ENCODE data around the gene CERS6.
"Not testable (repeated sequence)": the region's sequence is repeated elsewhere in the genome, so short reads cannot be mapped to it uniquely, and the experiment has no call there.

CERS6 gene

DNA sequence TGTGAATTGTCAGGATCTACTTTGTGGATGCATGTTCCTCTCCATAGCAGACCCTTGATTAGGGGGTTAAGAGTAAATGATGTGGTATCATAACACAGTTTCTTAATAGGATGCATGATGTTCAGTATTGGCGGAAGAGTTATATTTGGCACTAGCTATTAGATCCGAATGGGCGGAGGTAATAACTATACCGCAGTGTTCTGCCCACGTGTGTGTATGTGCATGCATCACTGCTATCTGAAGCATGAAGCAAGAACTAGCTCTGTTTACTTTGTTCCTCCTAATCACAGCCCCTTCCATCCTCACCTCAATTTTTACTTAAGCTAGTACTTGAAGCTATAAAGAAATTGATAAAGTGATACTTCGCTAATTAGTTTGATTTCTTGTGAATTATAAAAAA lies 186.8 kb downstream of the CERS6 start:
- no peak for DNase-seq

- DNase-seq, result no peak
Measured at GRCh38 chr2:168643979-168644378, 187.9 kb downstream of the CERS6 start.

DNA sequence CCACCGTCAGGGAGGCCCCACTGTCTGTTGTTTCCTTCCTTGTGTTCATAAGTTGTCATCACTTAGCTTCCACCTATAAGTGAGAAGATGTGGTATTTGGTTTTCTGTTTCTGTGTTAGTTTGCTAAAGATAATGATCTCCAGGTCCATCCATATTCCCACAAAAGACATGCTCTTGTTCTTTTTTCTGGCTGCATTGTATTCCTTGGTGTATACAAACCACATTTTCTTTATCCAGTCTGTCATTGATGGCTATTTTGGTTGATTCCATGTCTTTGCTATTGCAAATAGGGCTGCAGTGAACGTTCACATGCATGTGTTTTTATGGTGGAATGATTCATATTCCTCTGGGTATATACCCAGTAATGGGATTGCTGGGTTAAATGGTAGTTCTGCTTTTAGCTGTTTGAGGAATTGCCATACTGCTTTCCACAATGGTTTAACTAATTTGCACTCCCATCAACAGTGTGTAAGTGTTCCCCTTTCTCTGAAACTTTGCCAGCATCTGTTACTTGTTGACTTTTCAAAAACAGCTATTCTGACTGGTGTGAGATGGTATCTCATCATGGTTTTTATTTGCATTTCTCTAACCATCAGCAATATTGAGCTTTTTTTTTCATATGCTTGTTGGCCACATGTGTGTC lies 189.7 kb downstream of the CERS6 start:
- no peak for DNase-seq

- no peak for DNase-seq
Measured at GRCh38 chr2:168649105-168649504, 193.0 kb downstream of the CERS6 start.

DNA sequence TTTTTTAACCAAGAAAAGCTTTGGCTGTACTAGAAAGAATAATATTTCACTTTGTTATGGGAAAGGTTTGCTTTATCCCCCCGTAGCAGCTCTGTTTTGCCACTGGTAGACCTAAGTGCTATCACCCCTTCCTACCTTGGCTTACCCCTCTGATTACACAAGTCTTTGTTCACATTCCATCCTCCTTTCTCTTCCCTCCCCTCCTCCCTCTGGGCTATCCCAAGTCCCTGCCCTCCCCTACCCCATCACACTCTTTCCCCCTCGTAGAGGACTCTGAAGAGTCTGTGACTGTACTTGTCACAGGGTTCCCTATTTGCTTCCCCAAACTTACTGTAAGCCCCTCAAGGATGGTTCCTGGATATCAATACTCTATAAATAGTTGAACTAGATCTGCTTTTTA lies 193.5 kb downstream of the CERS6 start:
- no peak for DNase-seq

DNA sequence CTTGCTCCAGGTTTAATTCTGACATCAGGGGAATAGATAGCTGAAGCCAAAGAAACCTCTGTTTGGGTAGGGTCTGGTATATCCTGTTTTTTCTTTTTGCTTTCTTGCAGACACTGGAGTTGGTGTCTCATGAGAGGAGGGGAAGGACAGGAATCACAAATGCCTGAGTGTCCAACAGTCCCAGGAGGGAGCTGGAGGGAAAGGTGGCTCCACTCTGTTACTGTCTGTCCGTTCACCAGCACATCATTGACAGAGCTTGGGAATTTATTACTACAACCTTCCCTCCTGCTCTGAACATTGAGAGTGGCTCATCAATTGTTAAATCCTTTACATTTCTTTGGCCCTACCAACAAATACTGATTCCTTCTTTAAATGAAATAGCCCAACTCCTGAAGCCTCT lies 194.1 kb downstream of the CERS6 start:
- DNase-seq, result no peak

- DNase-seq, result no peak
Measured at GRCh38 chr2:168650781-168651180, 194.7 kb downstream of the CERS6 start.

- no peak for DNase-seq
Measured at GRCh38 chr2:168652997-168653921, 197.2 kb downstream of the CERS6 start.

DNA sequence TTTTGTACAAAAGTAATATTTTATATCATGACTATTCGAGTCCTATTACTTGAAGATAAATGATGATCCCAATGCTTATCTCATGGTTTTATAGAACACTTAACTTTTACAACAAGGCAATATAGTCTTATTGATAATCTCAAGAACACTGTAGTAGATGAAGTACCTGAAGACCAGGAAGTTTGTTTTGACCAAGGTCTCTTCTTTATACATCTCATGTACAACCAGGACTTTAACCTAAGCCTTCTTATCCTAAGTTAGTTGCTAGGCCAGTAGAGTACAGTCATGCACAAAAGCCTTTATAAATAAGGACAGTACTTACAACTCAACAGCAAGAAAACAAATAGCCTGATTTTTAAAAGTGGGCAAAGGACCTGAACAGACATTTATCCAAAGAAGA lies 198.6 kb downstream of the CERS6 start:
- no peak for DNase-seq

DNA sequence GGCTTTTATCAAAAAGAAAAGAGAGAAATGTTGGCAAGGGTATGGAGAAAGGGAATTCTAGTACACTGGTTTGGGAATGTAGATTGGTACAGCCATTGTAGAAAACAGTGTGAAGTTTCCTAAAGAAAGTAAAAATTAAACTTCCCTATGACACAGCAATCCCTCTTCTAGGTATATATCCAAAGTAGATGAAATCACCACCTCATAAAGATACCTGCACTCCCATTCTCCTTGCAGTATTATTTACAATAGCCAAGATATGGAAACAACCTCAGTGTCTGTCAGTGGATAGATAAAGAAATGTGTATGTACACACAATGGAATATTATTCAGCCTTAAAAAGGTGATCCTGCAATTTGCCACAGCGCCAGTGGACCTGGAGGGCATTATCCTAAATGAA lies 199.1 kb downstream of the CERS6 start:
- no peak for DNase-seq

DNA sequence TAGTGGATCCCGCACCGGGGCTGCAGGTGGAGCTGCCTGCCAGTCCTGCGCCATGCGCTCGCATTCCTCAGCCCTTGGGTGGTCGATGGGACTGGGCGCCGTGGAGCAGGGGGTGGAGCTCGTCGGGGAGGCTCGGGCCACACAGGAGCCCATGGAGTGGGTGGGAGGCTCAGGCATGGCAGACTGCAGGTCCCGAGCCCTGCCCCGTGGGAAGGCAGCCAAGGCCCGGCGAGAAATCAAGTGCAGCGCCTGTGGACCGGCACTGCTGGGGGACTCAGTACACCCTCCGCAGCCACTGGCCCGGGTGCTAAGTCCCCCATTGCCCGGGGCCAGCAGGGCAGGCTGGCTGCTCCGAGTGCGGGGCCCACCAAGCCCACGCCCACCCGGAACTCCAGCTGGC lies 201.3 kb downstream of the CERS6 start:
- not testable (repeated sequence) for DNase-seq

DNA sequence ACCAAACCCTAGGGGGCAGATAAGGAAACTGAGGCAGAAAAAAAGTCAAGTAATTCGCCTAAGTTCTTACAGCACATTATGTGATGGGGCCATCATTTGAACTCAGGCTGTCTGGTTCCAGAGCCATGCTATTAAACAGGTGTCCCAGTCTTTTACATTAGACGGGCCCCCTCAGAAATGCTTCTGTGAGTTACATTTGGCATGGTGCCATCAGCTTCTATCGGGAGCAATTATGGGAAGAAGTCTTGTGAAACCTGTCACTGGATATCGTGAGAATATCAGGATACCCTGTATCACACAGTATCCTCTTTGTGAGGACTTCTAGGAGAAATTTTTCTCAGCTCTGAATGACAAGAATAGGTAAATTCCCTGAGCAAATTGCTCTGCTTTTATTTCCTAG lies 202.6 kb downstream of the CERS6 start:
- no peak for DNase-seq

DNA sequence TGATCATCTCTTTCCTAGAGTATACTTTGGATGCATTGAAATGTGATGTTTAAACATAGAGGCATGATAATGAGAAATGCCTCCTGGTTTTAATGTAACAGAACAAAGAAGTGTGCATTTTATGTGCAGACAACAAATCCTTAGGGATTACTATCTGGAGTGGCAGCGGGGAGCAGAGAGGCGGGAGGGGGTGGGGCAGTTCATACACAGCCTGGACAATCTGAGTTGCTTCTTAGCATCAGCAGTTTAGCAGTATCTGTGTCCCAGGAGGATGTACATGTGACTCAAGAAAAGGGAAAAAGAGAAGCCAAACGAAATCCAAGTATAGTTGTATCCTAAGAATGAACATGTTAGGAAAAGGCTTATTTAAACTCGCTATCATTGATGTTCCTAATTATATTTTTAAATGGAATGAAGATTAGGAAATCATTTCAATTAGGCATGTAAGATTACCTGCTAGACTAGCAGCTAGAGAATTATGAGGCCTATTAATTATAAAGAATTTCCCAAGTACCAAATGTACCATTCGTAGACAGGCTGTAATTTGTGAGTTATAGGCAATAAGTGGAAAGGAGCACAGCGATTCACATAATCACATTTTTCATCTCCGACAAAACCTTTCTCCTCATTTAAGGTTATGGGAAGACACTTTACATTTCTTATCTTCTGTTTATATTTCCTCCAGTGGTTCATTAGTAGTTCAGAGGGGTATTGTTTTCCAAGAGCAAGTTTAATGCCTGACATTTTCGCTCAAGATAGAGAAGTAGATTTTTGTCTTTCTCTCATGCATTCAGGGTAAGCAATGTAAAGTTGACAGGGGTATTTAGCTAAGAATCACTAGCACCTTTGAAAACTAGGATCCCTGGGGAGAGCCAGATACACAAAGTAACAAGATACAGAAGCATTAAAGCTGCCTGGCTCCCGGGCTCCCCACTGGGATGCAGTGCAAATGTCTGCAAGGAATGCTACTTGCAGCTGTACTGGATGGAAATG lies 205.1 kb downstream of the CERS6 start:
- DNase-seq, result no peak

- no peak for DNase-seq
Measured at GRCh38 chr2:168661863-168662256, 205.8 kb downstream of the CERS6 start.

- DNase-seq, result no peak
Measured at GRCh38 chr2:168662651-168663208, 206.7 kb downstream of the CERS6 start.

- DNase-seq, result no peak
Measured at GRCh38 chr2:168663993-168664392, 207.9 kb downstream of the CERS6 start.

- not testable (repeated sequence) for DNase-seq
Measured at GRCh38 chr2:168664715-168665114, 208.6 kb downstream of the CERS6 start.

DNA sequence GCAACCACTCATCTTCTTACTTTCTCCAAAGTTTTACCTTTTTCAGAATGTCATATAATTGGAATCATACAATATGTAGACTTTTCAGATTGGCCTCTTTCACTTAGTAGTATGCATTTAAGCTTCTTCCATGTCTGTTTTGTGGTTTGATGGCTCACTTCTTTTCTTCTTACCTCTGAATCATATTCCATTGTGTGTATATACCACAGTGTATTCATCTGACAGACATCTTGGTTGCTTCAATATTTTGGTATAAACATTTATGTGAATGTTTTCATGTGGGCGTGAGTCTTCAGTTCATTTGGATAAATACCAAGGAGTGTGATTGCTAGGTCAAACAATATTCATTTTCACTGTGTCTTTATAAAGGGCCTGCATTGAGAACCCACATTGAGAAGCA lies 210.3 kb downstream of the CERS6 start:
- DNase-seq, result no peak

DNA sequence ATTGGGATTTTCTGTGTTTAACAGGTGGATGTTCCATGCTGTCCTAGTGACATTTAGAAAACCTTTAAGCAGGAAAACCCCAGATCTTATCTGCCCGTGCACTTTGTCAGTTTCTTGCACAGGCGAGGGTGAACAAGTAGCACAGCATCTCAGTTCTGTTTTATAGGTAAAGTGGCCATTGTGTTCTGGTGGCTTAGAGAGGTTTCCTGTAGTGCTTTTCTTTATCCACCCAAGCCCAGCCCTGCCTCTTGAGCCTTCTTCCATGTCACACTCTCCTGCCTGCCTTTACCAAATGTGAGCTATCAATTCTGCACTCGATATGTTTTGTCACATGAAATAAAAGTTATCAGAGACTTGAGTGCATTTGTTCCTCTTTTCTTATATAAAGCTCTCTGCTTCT lies 211.1 kb downstream of the CERS6 start:
- no peak for DNase-seq

DNA sequence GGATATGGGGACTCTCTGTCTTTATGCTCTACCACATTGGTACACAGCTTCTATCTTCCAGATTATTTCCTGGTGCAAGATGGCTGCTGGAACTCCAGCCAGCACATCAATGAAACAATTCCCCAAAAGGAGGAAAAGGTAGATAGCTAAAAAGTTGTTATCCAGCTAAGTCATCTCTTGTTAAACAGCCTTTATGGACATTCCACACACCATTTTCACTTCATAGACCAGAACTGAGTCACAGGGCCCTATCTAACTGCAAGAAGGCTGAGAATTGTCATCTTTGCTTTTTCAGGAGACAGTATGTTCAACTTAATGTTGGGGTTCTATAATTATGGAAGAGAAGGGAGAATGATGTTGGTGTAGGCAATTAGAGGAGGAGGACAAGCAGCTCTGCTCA lies 213.1 kb downstream of the CERS6 start:
- no peak for DNase-seq

DNA sequence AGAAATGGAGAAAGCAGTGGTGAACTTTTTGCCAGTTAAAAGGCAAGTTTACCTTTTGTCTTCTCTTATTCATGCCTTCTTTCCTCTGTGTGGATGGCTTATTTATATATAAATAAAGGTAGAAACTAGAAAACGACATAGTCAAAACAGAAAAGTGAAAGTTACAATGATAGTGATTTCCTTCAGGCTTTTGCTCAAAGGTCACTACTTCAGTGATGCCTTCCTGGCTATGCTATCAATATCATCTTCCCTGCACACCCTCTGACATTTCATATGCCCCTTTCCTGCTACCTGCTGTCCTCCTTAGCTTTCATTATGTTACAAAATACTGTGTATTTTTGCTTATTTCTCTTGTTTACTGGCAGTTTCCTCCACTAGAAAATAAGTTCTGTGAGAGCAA lies 214.4 kb downstream of the CERS6 start:
- DNase-seq, result no peak

GRCh38 chr2:168671932-168672331 lies 215.9 kb downstream of the CERS6 start:
- no peak for DNase-seq
